CD4-positive, alpha-beta T cell treated with Interferon gamma for 1 hour (primary cell): ENCODE data around the gene CIROP.

ENCODE experiments used
- DNase-seq: peaks from one replicate; pipeline ENCODE4 v3.0.0-alpha.2; 2020

CIROP gene

GRCh38 chr14:23104591-23105347, at the start of gene CIROP:
Gene CIROP (minus strand): TSS chr14:23104989. CDS start chr14:23104920, 69 bp downstream.
- DNase-seq: no peak

DNA sequence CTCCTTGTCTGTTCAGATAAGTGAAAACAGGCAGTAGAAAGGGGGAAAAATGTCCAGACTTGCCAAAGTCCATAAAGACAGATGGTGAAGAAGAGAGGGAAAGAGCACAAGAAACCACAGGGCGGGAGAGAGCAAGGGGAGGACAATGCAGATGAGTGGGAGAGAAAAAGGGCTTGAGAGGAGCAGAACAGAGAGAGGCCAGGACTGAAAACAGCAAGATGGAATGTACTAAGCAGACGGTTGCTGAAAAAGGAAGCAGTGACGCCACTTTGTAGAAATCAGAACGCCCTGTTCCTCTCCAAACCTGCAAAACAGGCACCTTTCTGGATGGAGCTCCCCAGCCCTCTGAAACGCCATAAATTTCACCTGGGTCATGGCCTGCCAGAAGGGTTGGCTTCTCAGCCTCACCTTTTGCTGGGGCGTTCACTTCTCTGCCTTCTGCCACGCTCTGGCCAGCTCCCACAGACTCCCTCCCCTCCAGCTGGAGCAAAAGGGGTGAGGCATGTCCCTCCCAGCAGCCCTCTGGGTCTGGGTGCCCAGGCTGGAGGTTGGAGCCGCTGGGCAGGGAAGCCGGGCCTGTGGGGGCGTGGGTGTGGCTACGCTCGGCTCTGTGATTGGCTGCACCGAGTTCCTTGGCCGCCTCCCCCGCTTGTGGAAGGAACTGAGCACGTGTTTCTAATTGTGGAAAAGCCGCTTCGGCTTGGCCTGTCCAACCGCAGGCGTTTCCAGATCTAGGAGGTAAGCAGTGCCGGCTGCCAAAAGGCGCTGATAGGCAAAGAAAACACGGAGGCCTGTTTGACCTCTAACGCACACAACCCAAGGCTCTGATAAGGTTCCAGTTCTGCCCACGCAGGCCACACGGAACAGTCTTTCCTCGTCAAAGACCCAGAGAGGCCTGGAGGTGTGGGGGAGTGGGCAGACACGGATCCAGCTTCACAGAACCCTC, 49.3 kb upstream of the CIROP start:
- no peak for DNase-seq

DNA sequence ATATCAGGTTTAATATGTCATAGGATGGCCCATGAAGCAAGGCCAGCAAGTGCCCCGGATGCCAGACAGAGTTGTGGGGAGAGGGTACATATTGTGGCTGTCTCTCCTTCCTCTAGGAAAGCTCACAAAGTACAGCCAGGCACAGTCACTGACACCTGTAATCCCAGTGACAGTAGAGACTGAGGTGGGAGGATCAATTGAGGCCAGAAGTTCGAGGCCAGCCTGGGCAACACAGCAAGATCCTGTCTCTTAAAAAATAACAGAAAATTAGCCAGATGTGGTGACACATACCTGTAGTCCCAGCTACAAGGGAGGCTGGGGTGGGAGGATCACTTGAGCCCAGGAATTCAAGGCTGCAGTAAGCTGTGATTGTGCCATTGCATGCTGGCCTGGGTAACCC, 46.6 kb upstream of the CIROP start:
- DNase-seq: no peak

- no peak for DNase-seq
These were observed 45.0 kb upstream of the CIROP start for GRCh38 chr14:23149745-23150144.

DNA sequence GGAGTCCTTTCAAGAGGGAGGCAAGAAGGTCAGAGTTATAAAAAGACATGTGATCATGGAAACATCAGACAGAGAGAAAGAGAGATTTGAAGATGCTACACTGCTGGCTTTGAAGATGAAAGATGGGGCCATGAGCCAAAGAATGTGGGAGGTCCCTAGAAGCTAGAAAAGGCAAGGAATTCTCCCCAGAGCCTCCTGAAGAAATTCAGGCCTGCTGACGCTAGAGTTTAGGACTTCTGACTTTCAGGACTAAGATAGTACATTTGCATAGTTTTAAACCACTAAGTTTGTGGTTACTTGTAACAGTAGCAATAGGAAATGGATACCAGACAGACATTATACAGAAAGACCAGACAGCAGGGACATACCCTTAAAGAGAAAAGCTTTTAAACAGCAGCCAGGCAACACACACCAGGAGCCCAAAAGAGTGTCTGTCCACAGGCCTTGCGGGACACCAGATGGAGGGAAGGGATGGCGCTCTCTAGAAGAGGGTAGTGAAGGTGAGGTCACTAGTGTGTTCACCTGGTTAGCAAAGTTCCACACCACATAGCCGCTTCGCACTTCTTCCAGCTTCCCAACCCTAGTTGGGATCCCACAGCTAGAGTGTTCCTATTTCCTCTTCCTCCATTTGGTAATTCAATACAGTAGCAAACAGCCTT, 43.9 kb upstream of the CIROP start:
- no peak for DNase-seq

GRCh38 chr14:23147676-23148075, 42.9 kb upstream of the CIROP start:
- DNase-seq: no peak

- DNase-seq: no peak
These were observed 42.2 kb upstream of the CIROP start for GRCh38 chr14:23146980-23147379.

- no peak for DNase-seq
These were observed 41.6 kb upstream of the CIROP start for GRCh38 chr14:23146351-23146910.

DNA sequence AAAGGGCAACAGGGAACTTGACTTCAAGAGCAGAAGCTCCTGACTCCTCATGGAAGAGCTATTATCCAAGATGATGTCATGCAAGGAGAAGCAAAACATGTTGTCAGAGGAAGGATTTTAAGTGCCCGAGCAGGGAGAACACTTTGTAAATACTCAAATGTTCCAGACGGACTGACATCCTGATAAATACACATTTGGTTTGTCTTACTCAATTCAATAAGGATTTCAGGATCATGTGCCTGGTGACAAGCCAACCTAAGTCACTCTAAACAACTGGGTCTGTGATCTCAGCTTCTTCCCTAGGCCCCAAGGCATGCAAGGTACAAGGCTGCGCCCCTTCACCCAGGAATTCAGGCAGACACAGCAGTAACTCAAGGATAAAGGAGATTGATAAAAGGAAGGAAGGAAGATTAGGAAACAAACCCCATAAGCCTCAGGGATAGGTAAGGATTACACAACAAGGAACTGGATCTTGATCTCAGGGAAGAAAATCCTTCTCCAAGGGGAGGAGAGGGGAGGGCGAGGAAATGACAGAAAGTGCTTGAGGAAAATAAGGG, 41.1 kb upstream of the CIROP start:
- DNase-seq: no peak

DNA sequence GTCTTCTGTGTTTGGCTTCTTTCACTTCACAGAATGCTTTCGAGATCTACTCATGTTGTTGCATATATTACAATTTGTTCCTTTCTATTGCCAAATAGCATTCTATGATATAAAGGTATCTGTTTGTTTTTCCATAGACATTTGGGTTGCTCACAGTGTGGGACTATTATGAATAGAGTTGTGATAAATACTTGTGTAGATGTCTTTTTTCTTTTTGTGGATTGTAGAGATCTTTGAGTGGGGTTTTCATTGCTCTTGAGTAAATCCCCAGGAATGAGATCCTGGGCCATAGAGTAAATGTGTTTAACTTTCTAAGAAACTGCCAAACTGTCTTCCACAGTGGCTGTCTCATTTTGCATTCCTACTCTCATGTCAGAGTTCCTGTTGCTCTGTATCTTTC, 39.1 kb upstream of the CIROP start:
- no peak for DNase-seq

GRCh38 chr14:23142826-23143225, 38.0 kb upstream of the CIROP start:
- no peak for DNase-seq

DNA sequence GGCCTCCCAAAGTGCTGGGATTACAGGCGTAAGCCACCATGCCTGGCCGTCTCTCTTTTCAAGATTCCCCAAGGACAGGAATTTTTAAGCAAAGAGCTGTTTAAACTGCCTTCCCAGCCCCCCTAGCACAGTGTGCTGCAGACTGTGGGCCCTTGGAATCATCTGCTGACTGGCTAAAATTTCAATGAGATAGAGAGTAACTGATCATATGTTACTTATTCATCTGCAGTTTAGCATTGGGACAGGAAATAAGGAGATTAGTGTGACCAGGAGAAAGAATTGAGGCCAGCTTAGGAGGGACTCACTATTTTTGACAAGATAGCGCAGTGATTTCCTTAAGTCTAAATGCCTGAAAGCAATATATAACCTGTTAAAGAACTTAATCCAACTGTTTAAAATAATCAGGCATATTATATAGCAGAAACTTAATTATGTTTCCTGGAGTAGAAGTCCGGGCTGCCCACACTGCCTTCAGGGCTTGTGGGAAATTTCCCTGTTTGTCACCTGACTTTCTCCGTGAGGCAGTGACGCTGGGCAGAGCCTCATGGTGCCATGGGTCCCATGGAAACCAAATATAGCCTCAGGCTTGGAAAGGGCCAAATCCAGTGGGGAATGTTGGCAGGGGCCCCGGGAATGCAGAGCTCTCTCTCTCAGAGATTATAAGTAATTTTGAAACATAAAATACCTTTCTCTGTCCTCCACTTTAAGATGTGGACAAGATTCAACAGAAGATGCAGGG, 37.1 kb upstream of the CIROP start:
- DNase-seq: no peak

GRCh38 chr14:23140371-23140770, 35.6 kb upstream of the CIROP start:
- no peak for DNase-seq

DNA sequence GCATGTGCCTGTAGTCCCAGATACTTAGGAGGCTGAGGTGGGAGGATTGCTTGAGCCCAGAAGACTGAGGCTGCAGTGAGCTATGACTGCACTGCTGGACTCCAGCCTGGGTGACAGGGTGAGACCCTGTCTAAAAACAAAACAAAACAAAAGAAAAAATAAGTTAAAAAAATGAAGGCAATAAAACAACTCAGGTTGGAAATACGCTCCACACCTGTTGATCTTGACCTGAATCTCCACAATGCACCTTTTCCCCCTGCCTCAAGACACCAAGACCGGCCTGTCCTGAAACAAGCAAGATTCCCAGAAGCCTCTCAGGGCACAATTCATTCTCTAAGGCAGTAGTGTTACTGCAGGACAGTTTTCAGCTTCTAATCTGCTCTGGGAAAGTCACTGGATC, 35.1 kb upstream of the CIROP start:
- no peak for DNase-seq

DNA sequence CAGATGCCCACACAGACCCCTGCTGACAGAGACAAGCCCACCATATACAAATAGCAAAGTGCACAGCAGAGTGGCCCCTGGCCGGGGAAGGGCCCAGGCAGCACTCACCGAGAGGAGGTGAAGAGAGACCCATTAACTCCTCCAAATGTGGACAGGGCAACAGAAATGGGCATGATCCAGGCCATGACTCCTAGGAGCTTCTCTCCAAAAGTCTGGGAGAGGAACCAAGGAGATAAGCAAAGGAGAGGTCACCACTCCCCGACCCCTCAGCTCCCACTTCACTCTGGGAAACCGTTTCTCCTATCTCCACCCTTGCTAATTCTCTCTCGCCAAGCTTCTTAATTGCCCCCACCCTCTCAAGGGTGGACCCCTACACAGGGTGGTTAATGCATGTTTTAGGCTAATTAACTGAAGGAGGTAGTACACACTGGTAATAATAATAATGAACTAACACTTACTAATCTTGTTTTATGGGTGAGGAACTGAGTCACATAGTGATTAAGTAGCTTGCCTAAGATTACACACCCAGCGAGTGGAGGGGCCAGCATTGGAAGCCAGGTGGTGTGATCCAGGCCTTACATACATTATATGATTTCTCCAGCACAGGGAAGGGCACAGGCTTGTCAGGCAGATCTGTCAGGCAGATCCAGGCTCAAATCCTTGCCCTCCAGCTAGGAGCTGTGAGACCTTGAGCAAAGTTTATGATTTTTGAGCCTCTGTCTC, 33.2 kb upstream of the CIROP start:
- DNase-seq: no peak

DNA sequence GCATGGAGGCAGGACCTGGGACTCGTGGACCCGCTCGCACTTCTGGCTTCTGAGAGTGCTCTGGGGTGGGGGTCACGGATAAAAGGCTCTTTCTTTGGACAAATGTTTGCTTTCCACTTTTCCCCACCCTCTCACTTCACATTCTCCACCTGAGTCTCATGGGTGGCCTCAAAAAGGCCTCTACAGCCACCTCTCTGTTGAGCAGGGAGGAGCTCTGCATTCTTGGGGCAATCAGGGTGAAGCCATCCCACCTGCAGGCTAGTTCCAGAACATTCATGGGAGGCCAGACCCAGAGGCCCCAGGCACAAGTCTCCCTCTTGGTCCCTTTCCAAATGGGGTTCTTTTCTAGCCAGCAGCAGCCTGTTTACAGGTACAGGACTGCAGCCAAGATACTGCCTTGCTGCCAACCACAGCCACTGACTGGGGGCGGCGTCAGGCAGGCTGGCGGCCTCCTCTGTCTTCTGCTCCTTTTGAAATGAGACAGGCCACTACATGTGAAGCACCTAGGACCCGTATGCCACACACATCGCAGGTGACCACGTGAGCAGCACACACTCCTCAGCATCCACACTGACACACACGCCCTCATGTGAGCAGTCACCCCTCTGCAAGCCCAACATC, 32.5 kb upstream of the CIROP start:
- no peak for DNase-seq

- DNase-seq: no peak
These were observed 31.9 kb upstream of the CIROP start for GRCh38 chr14:23136566-23137133.

DNA sequence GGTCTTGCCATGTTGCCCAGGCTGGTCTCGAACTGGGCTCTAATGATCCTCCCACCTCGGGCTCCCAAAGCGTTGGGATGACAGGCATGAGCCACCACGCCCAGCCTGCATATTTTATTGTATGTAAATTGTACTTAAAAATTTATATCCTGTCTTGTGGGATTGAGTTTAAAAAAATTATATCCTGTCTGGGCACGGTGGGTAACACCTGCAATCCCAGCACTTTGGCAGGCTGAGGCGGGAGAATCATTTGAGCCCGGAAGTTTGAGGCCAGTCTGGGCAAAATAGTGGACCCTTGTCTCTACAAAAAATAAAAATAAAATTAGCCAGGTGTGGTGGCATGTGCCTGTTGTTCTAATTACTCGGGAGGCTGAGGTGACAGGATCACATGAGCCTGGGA, 28.2 kb upstream of the CIROP start:
- DNase-seq: no peak

DNA sequence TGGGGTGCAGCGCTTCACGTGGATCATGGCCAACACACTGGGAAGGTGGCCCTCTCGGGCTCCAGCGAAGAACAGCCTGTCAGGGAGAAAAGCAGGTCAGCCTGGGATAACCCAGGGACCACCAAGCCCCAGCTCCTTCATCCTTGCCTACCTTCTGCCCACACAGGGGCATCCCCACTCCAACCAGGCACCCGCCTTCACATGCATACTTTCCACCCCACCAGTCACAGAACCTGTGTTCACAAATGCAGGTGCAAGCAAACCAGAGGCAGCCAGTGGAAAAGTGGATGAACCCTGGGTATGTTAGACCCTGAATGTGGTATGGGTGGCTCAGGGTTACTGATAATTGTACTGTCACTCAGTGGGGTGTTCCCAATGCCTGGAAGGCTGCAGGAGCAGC, 26.7 kb upstream of the CIROP start:
- no peak for DNase-seq

DNA sequence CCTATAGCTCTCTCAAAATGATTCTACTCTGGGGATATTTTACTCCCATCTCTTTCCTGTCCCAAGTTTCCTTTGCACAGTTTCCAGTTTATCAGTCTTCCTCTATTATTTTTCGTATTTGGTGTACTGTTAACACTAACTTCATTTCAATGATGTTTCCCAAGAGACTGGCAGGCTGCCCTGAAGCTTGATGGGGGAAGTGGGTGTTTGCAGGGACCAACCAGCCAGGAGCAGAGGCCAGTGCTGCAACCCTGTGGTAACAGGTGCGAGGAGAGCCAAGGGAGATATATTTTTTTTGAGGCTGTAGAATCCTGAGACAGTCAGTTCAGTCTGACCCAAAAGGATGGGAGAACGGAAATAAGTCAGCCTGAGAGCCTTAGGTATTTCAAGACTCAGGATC, 26.1 kb upstream of the CIROP start:
- no peak for DNase-seq
